Right ventricle myocardium superior (tissue), 1 donor: ENCODE results near the gene SCN1B. TPM values are rescaled to one million over a fixed set of nuclear protein-coding genes. Genes with fewer than 3 reads are reported as not detected.
"Not testable (repeated sequence)": the region's sequence is repeated elsewhere in the genome, so short reads cannot be mapped to it uniquely, and the experiment has no call there.

Experiments used
- ATAC-seq: fragments of 200-7000 bp; cut with Tn5 transposase; one replicate; pipeline ENCODE4 v1.9.1; 2020; ENCODE audit warnings: mild to moderate bottlenecking; ENCODE audit not compliant: poor library complexity
- DNase-seq: peaks from one replicate; pipeline ENCODE4 v3.0.0-alpha.2; 2020
- intact Hi-C: fragments of 100-400 bp; cut with DNase I; formaldehyde crosslinking; loops from one replicate; pipeline ENCODE4 v1.11.2; 2022
- total RNA-seq: library from RNA; stranded (reverse); fragmentation: NEBNext Ultra II Directional; extraction: Animal tissue kit (Norgen Biotek cat#: 25700); gene quantifications from one replicate; pipeline ENCODE4 v1.2.1, GENCODE V29; 2021
- donor health status: DM: no; HTN: yes; CAD: no; lungs with severe emphysema.

The SCN1B gene
- total RNA-seq, 1 donor from 2014 or later = 48.2 TPM

GRCh38 chr19:35013041-35013819, 17.0 kb upstream of the SCN1B start:
- ATAC-seq (peak; percentile 79), DNase-seq (peak; percentile 88)
- intact Hi-C loops = loop anchor here (2.0 kb wide), 1 partner anchor 40 kb away; no protein-coding TSS in a partner anchor

- intact Hi-C loops = loop anchor here (2.0 kb wide), 1 partner anchor 41 kb away; no protein-coding TSS in a partner anchor
- DNase-seq (no peak), ATAC-seq (no peak)
Observed at GRCh38 chr19:35013820-35014754, 16.2 kb upstream of the SCN1B start.

- DNase-seq, ATAC-seq, intact Hi-C loops: not testable (repeated sequence)
Observed at GRCh38 chr19:35014774-35015173, 15.5 kb upstream of the SCN1B start.

- ATAC-seq (no peak), DNase-seq (no peak)
- intact Hi-C loops = no loop called here
Observed at GRCh38 chr19:35015270-35015953, 14.9 kb upstream of the SCN1B start.

GRCh38 chr19:35015954-35016351, 14.3 kb upstream of the SCN1B start:
- DNase-seq = no peak
- no peak for ATAC-seq
- intact Hi-C loops = no loop called here

- intact Hi-C loops = no loop called here
- DNase-seq (peak; percentile 30), ATAC-seq (no peak)
Observed at GRCh38 chr19:35017507-35017906, 12.8 kb upstream of the SCN1B start.

- ATAC-seq (no peak), DNase-seq (no peak)
- intact Hi-C loops = no loop called here
Observed at GRCh38 chr19:35018379-35018778, 11.9 kb upstream of the SCN1B start.

GRCh38 chr19:35019144-35019543, 11.1 kb upstream of the SCN1B start:
- intact Hi-C loops = no loop called here
- DNase-seq = peak; percentile 37

GRCh38 chr19:35021016-35021415, 9.3 kb upstream of the SCN1B start:
- intact Hi-C loops = no loop called here
- DNase-seq = peak; percentile 33
- ATAC-seq = no peak

More at GRCh38 chr19:35019144-35019543, 11.1 kb upstream of the SCN1B start:
- no peak for ATAC-seq

- DNase-seq (peak; percentile 37), ATAC-seq (no peak)
- intact Hi-C loops = no loop called here
Observed at GRCh38 chr19:35021596-35021995, 8.7 kb upstream of the SCN1B start.

GRCh38 chr19:35022460-35022859, 7.8 kb upstream of the SCN1B start:
- ATAC-seq (no peak), DNase-seq (no peak)
- intact Hi-C loops = no loop called here

- intact Hi-C loops = no loop called here
- peak; percentile 33 for ATAC-seq
- DNase-seq = peak; percentile 51
Observed at GRCh38 chr19:35023428-35023827, 6.8 kb upstream of the SCN1B start.

- DNase-seq = peak; percentile 38
- intact Hi-C loops = no loop called here
- ATAC-seq = no peak
Observed at GRCh38 chr19:35024095-35024494, 6.2 kb upstream of the SCN1B start.

GRCh38 chr19:35025969-35026368, 4.3 kb upstream of the SCN1B start:
- peak; percentile 15 for DNase-seq
- ATAC-seq = no peak
- intact Hi-C loops = no loop called here

- intact Hi-C loops = no loop called here
- ATAC-seq = no peak
- DNase-seq = peak; percentile 13
Observed at GRCh38 chr19:35026418-35026817, 3.9 kb upstream of the SCN1B start.

- ATAC-seq (no peak), DNase-seq (peak; percentile 17)
- intact Hi-C loops = no loop called here
Observed at GRCh38 chr19:35027009-35027408, 3.3 kb upstream of the SCN1B start.

GRCh38 chr19:35027851-35028599, 2.2 kb upstream of the SCN1B start:
- intact Hi-C loops = no loop called here
- ATAC-seq = no peak
- no peak for DNase-seq

GRCh38 chr19:35028600-35028885, 1.7 kb upstream of the SCN1B start:
- DNase-seq, ATAC-seq, intact Hi-C loops: not testable (repeated sequence)
